Colonic mucosa (tissue), 4 donors: Measurements from ENCODE around the gene LTBP2. TPM values are rescaled to one million over a fixed set of nuclear protein-coding genes. Genes with fewer than 3 reads are reported as not detected.

ENCODE experiments used
- DNase-seq: peaks from one replicate; pipeline ENCODE4 v3.0.0-alpha.2; 2020
- H3K27ac ChIP-seq: fragments of 200-600 bp; one replicate; pipeline ENCODE4 v1.8.0; 2021
- H3K27me3 ChIP-seq: fragments of 200-600 bp; one replicate; pipeline ENCODE4 v1.8.0; 2021
- H3K36me3 ChIP-seq: fragments of 200-600 bp; one replicate; pipeline ENCODE4 v1.8.0; 2021
- H3K4me1 ChIP-seq: fragments of 200-600 bp; one replicate; pipeline ENCODE4 v1.8.0; 2021; ENCODE audit warnings: mild to moderate bottlenecking
- H3K4me3 ChIP-seq: fragments of 200-600 bp; one replicate; pipeline ENCODE4 v1.8.0; 2021
- H3K9ac ChIP-seq, 2 donors: one replicate each; pipeline ENCODE4 v1.7.0; 2013; ENCODE audit warnings: control low read depth in 2 of 2, low read depth in 2 of 2, low read length in 2 of 2
- H3K9me3 ChIP-seq: fragments of 200-600 bp; one replicate; pipeline ENCODE4 v1.8.0; 2021
- intact Hi-C: fragments of 100-400 bp; cut with DNase I; formaldehyde crosslinking; loops from one replicate; pipeline ENCODE4 v1.14.1; 2022
- total RNA-seq, 2 donors: library from RNA; stranded (reverse); fragmentation: NEBNext Ultra II Directional in 1 of 2; extraction: Animal tissue kit (Norgen Biotek cat#: 25700) in 1 of 2; gene quantifications; one replicate each; pipeline ENCODE4 v1.2.1, GENCODE V29; 2021
- TF ChIP-seq, protein P1 (sequence below): fragments of 200-600 bp; IDR thresholded peaks from one replicate; pipeline ENCODE4 v1.8.0; 2022; ENCODE audit warnings: antibody characterized with exemption, mild to moderate bottlenecking
- donor health status: healthy.
- donor health status: DM: no; HTN: no; CAD: no.
- donor health status: DM: no; HTN: no; CAD: no.

The LTBP2 gene
- total RNA-seq, 2 donors from 2014 or later: 1.9 to 3.7 TPM

DNA sequence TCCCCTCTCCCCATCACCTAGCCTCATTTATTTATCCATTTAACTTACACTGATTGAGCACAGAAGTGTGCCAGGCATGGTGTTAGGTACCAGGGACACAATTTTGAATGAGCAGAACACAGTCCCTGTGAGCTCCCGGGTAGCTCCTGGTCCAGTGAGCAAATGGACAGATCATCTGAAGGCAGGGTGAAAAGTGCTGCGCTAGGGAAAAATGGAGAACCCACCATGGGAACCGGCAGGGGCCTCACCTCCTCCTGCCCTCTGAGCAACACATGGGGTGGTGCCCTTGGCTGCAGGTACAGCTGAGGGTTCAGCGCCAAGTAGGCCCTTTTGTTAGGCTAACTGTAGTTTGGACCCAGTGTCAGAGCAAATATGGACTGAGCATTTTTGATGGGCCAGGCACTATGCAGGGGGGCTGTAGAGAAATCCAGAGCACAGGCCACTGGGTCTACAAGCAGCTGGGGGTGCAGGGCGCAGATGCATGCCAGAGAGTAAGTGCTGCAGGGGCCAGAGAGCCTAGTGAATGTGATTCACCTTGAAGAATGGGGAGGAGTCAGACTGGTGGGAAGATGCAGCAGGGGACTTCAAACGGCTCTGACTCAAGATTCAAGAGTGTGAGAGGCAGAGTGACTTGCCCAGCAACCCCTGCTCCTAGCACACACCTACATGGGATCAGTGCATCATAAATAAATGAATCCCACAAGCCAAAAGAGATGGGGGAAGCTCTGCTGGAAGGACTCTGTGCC is 28.2 kb downstream of the LTBP2 start:
- Histone ChIP-seq H3K9ac (no peak overlapping the region), H3K27me3 (no peaks in the 10 kb centered on the region), H3K9me3 (no peaks in the 10 kb centered on the region), H3K27ac (no peak overlapping the region), H3K4me3 (no peak overlapping the region), H3K4me1 (no peaks in the 10 kb centered on the region), H3K36me3 (no peaks in the 10 kb centered on the region)
- DNase-seq: no peak
- TF ChIP-seq, protein P1, sequence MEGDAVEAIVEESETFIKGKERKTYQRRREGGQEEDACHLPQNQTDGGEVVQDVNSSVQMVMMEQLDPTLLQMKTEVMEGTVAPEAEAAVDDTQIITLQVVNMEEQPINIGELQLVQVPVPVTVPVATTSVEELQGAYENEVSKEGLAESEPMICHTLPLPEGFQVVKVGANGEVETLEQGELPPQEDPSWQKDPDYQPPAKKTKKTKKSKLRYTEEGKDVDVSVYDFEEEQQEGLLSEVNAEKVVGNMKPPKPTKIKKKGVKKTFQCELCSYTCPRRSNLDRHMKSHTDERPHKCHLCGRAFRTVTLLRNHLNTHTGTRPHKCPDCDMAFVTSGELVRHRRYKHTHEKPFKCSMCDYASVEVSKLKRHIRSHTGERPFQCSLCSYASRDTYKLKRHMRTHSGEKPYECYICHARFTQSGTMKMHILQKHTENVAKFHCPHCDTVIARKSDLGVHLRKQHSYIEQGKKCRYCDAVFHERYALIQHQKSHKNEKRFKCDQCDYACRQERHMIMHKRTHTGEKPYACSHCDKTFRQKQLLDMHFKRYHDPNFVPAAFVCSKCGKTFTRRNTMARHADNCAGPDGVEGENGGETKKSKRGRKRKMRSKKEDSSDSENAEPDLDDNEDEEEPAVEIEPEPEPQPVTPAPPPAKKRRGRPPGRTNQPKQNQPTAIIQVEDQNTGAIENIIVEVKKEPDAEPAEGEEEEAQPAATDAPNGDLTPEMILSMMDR: no peak
- intact Hi-C loops: no loop called here

DNA sequence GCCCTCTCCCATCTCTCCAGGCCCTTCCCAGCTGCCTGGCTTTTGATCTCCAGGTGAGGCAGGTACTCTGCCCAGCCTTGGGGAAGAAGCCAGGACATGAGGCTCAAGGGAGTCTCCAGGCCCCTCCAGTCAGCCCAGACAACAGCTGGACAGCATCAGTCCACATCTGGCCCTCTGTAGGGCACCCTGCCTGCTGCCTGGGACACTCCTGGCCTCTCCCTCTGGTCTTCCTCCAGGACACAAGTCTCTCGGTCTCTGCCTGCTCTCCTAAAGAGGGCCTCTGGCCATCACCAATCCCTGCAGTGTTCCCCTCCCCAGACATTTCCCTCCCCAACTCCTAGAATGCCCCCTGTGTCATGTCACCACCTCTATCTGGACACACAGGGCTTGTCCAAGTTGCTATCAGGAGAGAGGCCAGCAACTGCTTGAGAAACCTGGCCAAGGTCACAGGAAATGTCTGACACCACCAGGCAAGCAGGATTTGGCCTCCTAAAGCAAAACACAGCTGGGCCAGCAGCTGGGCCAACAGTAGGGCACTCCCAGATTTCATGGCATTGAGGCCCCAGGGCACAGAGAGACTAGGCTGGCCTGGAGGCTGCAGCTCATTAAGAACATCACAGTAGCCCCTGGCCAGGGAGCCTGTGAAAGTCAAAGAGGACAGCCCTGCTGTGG is 29.0 kb downstream of the LTBP2 start:
- Histone ChIP-seq H3K4me3 (no peak overlapping the region), H3K9me3 (no peaks in the 10 kb centered on the region), H3K4me1 (no peaks in the 10 kb centered on the region), H3K9ac (no peak overlapping the region), H3K36me3 (no peaks in the 10 kb centered on the region), H3K27ac (no peak overlapping the region), H3K27me3 (no peaks in the 10 kb centered on the region)
- no peak for DNase-seq
- intact Hi-C loops: no loop called here
- TF ChIP-seq, protein P1: no peak

DNA sequence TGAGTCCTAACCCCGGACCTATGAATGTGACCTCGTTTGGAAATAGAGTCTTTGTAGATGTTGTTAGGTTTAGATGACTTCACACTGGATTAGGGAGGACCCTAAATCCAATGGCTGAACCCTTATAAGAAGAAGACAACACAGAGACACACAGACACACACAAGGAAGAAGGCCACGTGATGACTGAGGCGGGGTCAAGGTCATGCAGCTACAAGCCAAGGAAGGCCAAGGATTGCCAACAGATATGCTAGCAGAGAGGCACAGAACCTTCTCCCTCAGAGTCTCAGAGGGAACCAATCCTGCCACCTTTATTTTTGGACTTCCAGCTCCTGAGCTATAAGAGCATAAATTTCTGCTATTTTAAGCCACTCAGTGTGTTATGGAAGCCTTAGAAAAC is 31.8 kb downstream of the LTBP2 start:
- Histone ChIP-seq H3K27ac (no peak overlapping the region), H3K4me3 (no peak overlapping the region), H3K9me3 (no peaks in the 10 kb centered on the region), H3K36me3 (no peaks in the 10 kb centered on the region), H3K4me1 (no peaks in the 10 kb centered on the region), H3K9ac (no peak overlapping the region), H3K27me3 (no peaks in the 10 kb centered on the region)
- intact Hi-C loops: no loop called here
- TF ChIP-seq, protein P1: no peak
- DNase-seq: no peak

DNA sequence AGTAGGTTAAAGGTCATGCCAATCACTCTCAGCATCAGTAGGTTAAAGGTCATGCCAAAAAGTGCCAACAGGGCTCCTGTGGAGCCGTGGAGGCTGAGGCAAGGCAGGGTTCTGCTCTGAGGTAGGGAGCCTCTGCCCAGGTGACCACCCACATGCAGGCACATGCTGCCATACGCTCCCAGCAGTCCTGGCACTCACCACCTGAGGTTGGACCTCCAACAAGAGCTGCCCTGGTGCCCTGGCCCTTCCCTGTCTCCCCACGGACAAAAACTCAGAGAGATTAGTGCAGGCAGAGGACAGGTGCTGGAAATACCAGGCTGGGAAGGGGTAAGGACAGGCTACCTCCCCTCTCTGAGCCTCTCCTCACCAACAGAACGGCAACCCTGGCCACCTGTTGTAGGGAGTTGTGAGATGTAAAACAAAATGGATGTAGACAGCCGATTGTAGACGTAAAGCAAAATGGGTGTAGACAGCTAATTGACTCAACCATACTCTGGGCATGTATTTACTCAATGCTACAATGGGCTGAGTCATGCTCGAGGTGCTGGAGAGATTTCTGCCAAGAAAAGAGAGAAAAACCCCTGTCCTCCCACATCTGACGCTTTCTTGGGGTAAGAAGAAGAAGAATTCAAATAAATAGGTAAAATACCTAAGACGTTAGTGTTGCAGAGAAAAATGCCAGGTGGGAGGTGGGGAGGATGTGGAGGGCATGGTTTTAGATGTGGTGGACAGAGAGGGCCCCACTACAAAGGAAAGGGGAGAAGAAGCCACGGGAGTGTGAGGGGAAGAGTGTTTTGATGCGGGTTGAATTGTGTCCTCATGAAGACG is 32.4 kb downstream of the LTBP2 start:
- H3K9ac ChIP-seq: no peak overlapping the region
- no peaks in the 10 kb centered on the region for H3K9me3 ChIP-seq
- H3K36me3 ChIP-seq: no peaks in the 10 kb centered on the region
- no peak for DNase-seq
- intact Hi-C loops: no loop called here
- TF ChIP-seq, protein P1: no peak
- no peak overlapping the region for H3K4me3 ChIP-seq
- H3K27ac ChIP-seq: no peak overlapping the region
- H3K4me1 ChIP-seq: no peaks in the 10 kb centered on the region
- H3K27me3 ChIP-seq: no peaks in the 10 kb centered on the region

DNA sequence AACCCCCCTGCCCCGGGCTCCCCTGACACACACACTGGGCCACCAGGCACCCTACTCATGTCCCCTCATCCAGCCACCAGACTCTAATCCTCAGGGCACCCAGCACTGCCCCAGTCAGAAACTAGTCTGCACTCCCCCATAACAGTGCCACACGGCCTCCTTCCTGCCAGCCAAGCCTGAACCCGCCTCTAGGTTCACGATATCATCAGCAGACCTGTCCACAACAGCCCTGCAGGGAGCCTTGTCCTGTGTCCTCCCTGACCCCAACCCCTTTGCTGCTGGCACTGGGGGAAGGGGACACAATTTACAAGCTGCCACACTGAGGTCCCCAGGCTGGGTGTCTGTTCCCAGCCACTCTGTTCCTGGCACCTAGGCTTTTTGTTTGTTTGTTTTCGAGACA is 33.6 kb downstream of the LTBP2 start:
- Histone ChIP-seq H3K9ac (no peak overlapping the region), H3K27ac (no peak overlapping the region), H3K36me3 (no peaks in the 10 kb centered on the region), H3K27me3 (no peaks in the 10 kb centered on the region), H3K9me3 (no peaks in the 10 kb centered on the region), H3K4me1 (no peaks in the 10 kb centered on the region), H3K4me3 (no peak overlapping the region)
- intact Hi-C loops: no loop called here
- no peak for DNase-seq
- TF ChIP-seq, protein P1: no peak
